HG03045 (cell line): ENCODE results near the gene CCDC3.
"Not testable (repeated sequence)": the region's sequence is repeated elsewhere in the genome, so short reads cannot be mapped to it uniquely, and the experiment has no call there.

Experiments
- ATAC-seq: cut with Tn5 transposase; IDR thresholded peaks from one replicate; pipeline ENCODE4 v1.9.1; 2021; ENCODE audit warnings: mild to moderate bottlenecking, moderate library complexity; ENCODE audit not compliant: unreplicated experiment

CCDC3 gene

DNA sequence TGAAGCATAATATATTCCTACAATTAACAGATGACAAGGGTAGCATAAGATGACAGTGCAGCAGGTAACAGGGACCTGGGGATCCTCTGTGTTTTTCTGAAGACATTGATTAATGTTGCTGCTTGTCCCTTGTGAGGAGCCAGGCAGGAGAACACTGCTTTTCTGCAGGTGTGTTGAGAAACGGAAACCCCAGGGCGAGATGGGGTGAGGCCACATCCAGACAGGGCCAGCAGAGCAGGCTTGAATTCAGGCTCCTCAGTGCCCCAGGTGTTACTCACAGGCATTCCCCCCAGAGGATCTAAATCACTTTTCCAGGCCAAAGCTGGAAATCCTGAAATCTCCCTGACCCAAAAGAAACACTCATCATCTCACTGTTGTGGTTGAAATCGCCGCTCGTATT, 105.3 kb downstream of the CCDC3 start:
- no peak for ATAC-seq

DNA sequence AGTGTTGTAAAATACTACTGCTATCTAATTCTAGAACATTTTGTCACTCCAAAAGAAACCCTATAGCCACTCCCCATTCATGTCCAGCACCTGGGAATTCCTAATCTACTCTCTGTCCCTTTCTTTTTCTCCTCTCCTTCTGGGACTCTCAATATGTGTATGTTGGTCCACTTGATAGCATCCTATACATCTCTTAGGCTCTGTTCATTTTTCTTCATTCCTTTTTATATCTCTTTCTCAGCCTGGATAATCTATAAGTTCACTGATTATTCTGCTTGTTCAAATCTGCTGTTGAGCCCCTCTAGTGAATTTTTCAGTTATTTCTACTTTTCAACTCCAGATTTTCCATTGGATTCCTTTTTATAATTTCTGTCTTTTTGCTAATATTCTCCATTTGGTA, 108.6 kb downstream of the CCDC3 start:
- no peak for ATAC-seq

DNA sequence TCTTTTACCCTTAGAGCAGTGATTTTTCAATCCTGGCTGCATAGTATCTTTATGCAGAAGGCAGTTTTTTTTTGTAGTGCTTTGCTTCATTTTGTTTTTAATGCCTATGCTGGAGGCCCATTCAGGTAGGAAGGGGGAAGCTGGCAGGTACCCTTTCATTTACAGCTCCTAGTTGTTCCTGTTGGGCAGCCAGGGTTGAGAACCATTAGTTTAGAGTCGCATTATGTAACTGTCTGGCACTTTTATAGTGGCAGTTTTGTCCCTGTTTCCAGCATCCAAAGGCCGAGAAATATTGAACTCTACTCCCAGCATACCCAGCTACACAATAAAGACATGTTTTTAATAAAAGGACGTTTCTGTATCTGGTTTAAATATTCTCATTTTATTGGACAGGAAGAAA, 110.6 kb downstream of the CCDC3 start:
- ATAC-seq: no peak

DNA sequence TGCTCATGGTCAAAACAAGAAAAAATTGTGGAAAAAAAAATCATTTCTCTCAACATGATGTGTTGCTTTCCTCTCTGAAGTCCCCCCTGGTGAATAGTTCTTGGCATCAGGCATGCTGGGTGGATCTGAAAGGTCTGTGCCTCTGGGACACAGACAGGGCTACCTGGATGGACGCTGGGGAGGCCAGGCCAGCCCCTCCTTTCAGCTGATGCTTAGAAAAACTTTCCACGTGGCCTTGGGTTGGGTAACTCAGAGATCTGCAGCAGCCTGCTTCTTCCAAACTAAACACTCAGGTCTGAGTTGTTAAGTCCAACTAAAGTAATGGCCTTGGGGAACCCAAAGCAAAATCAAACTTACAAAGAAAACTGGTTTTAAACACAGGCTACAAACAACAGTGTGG, 113.0 kb downstream of the CCDC3 start:
- ATAC-seq: no peak

DNA sequence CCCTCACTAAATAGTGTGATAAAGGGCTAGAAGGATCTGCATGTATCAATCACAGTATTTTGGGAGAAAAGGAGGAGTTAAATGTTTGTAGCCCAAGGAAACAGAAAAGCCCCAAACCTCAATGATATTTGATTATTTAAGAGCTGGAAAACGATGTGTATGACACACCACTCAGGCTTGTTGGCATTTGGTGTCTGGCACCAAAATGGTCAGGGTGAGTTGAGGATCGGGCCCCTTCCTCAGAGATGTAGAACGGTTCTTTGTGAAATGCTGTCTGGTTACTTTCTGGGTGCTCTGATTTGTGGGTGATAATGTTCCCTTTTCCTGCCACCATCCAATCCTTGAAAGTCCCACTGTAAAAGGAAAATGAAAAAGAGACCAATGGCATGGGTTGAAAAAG, 113.7 kb downstream of the CCDC3 start:
- ATAC-seq: no peak

DNA sequence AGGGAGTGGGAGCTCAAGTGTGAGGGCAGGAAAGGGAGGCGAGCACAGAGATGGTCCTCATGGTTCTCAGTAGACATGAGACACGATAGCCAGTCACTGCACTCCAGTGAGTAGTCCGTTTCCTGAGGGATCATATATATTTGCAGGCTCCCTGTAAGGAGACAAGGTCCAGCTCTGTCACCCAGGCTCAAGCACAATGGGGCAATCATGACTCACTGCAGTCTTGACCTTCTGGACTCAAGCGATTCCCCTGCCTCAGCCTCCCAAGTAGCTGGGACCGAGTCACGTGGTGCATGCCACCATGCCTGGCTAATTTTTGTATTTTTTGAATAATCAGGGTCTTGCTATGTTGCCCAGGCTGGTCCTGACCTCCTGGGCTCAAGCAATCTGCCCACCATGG, 116.7 kb downstream of the CCDC3 start:
- ATAC-seq: no peak

DNA sequence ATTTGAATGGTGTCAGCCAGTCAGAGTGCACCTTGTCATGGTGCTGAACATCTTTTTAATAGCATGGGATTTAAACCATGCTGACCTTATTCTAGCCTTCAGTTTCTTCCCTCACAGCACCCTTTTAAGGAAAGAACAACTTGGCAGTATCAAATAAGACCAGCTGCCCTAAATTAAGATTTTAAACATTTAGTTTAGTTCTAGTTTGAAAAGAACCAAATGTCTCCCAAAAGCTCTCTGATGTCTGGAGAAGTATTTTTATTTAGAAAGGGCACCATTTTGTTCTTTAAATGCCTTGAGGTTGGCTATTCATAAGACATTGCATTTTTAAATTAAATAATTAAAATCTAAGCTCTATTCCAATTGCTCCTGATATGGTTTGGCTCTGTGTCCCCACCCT, 121.1 kb downstream of the CCDC3 start:
- ATAC-seq: no peak

DNA sequence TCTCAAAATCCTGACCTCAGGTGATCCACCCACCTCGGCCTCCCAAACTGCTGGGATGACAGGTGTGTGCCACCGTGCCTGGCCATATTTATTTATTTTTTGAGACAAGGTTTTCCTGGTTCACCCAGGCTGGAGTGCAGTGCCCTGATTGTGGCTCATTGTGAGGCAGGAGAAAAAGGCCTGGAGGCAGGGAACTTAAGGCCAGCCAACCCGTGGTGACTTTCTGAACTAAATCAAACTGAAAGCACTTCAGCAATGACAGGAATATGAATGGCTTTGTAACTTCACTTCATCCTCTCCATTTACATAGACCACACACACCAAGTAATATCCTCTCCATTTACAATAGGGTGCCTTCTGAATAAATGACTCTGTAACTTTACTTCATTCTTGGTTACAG, 124.4 kb downstream of the CCDC3 start:
- no peak for ATAC-seq

DNA sequence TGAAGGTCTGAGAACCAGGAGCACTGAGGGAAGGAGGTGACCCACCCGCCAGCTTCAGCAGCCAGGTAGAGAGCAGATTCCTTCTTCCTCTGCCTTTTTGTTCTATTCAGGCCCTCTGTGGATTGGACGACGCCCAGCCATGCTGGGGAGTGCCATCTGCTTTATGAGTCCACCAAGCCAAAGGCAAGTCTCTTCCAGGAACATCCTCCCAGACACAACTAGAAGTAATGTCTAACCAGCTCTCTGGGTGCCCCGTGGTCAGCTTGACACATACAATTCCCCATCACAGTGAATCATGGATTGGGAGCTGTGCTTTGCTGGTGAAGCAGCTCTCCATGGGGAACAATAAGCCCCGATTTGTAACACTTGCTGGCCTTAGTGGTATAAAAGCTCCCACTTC, 125.2 kb downstream of the CCDC3 start:
- no peak for ATAC-seq

DNA sequence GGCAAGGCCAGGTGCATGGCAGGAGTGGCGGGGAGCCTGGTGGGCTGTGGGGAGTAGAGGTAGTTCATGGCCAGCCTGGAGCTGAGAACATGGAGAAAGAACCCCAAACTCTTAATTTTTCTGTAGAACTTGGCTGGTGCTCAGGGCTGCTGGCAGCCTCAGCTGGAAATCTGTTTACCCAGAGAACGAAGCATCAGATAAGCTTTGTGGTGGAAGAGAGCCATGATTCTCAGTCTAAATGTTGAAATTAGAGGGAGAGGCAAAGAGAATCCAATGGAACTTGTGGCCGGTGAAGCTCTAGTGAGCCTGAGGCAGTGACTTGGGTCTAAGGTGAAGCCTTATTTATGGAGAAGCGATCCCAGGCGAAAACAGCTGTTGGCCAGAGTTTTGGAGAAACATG, 126.4 kb downstream of the CCDC3 start:
- no peak for ATAC-seq

DNA sequence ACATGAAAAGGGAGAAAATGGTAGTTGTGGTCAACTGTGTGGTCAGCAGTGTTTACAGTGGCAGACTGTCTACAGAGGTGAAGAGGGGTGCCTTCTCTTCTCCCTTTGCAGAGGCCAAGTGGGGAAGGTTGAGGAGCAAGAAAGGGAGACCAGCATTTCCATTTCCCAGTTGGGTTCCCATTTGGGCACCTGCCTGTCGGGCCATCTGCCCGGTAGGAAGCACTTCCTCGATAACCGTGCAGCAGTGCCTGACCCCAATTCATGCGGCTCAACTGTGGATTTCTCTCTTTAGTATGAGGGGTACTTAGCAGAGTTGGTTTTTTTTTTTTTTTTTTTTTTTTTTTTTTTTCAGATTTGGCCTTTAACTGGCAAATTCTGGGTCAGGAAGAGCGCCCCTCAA, 127.0 kb downstream of the CCDC3 start:
- no peak for ATAC-seq

DNA sequence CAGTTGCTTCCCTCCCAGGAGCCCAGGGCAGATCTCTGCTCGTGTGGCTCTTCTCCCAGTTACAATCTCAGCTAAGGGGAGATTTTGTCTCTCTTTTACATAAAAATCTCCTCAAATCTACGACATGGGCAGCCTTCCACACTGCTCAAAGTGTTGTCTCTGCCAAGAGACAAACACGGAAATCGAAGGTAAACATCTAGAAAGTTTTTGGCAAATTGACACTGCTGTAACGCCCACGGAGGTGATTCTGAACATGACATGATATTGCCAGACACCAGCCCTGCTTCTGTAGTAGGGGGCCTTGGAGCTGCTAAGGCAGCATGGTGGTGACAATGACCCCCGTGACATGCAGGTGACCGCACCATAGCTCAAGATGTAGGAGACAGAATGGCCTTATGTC, 128.3 kb downstream of the CCDC3 start:
- no peak for ATAC-seq

DNA sequence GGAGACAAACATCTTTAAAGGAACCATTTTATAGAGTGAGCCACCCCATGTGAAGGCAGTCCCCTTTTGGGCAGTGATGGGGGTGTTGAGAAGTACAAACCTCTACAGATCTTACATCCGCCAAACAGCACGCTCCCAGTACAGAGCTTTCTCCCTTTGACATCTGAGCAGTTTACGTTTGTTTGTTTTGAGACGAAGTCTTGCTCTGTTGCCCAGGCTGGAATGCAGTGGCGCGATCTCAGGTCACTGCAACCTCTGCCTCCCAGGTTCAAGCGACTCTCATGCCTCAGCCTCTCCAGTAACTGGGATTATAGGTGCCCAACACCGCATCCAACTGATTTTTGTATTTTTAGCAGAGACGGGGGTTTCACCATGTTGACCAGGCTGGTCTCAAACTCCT, 128.9 kb downstream of the CCDC3 start:
- ATAC-seq: no peak

DNA sequence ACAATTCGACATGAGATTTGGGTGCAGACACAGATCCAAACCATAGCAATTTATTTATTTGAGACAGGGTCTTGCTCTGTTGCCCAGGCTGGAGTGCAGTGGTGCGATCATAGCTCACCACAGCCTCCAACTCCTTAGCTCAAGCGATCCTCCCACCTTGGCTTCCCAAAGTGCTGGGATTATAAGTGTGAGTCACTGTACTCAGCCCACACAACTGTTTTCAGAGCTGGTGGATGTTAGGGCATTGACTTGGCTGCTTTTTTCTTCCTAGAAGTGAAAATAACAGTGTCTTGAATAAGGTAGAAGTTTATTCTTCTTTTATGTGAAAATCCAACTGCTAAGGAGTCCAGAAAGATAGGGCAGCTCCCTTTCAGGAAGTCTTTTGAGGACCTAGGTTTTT, 132.1 kb downstream of the CCDC3 start:
- no peak for ATAC-seq

DNA sequence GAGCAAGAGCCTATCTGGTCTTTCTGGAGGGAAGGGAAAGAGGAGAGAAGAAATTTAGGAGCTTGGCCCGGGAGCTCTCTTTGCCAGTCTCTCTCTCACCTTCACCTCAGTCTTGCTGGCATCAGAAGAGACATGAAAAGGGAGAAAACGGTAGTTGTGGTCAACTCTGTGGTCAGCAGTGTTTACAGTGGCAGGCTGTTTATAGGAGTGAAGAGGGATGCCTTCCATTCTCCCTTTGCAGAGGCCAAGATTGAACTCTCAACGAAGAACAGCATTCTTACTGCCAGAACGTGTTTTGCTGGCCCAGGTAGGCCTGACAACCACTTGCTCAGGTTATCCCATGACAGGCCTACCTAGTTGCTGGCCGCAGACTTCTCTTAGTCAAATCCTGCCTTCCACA, 133.3 kb downstream of the CCDC3 start:
- ATAC-seq: no peak

DNA sequence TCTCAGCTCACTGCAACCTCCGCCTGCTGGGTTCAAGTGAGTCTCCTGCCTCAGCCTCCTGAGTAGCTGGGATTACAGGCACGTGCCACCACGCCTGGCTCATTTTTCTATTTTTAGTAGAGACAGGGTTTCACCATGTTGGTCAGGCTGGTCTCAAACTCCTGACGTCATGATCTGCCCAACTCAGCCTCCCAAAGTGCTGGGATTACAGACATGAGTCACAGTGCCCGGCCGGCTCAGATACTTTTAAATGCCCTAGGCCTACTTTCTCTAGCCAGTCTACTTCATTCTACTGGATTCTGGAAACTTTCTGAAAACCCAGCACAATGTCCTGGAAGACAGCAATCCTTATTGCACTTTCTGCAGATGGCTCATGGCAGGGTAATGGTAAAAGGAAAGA, 136.0 kb downstream of the CCDC3 start:
- ATAC-seq: not testable (repeated sequence)

DNA sequence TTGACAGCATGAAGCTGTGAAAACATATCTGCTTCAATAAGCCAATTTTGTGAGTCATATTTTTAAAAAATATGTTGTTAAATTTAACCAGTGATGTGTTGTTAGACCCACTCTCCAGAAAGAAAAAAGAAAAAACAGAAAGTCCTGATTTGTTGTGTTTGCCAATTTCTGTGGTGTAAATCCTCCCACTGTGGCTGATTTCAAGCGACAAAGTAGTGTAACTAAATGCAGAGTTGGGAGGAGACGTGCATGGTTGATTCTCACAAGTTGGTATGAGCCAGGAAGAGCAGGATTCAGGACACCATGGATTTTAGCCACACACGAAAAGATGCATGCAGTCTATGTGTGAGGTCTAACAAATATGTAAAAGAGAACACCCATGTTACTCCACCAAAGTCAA, 139.1 kb downstream of the CCDC3 start:
- no peak for ATAC-seq

DNA sequence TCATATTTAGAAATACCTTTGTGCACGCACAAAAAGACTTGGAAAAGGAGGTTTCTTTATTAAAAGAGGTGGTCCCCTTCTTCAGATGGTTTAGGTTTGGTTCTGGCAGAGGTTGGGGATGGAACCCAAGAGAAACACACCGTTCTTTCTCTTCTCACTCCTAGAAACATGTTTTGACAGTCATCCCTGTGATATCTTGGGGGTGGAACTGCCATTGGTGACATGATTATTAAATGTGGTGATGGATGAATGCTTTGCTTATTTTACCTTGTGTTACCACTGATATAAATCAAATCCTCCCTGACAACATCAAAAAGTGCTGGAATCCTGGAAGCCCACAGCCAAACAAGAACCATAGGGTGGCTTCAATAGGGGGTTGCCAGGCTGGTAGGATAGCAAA, 146.5 kb downstream of the CCDC3 start:
- no peak for ATAC-seq

DNA sequence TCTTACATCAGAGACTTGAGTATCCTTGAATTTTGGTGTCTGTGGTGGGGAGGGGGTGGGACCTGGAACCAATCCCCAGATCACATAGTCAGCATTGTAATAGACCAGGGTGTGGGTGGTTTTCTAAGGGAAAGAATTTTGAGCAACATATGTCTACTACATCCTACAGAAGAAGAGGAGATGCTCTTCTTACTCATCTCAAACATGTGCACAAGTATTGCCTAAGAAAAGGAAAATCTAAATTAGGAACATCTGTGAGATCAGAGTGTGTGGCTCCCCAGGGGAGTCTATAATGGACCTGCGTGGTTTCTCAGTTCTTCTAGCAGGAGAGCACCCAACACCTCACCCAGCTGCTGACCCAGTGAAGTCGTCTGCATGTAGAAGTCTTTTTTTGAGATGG, 148.8 kb downstream of the CCDC3 start:
- ATAC-seq: no peak

DNA sequence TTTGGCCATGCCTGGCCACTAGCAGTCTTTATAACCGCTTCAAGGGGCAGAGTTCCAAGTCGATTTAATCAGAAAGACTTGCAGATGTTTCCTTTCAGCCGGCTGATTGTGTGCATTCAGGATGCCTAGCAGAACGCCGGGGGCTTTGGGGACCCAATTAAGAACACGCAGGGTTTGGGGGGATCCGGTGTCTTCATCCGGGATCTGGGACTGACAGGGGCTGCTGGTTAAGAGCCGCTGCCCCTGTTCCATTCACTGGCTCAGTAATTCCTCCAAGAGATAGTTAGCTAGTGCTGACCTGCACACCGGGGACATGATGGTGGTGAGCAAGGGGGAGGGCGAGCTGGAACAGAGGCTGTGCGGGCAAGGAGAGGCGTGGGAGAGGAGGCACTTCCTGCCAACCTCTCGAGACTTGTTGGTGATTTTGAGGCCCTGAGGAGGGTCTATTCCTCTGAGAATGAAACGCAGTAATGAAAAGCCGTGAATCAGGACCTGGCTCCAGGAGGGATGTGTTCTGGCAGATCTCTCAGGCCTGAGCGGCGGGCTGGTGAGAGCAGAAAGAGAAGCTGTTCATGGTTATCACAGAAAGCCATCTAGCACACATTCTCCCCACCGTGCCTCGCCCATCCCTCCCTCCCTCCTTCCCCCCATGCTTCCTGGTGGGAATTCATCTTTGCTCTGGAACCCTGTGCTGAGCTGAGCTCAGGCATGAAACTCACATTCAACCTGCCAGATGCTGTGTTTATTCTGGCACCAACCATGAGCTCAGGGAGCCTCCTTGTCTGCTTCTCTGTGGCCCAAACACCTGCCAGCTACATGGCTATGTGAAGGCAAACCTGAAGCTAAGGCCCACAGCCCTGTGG, 152.0 kb downstream of the CCDC3 start:
- ATAC-seq: no peak

DNA sequence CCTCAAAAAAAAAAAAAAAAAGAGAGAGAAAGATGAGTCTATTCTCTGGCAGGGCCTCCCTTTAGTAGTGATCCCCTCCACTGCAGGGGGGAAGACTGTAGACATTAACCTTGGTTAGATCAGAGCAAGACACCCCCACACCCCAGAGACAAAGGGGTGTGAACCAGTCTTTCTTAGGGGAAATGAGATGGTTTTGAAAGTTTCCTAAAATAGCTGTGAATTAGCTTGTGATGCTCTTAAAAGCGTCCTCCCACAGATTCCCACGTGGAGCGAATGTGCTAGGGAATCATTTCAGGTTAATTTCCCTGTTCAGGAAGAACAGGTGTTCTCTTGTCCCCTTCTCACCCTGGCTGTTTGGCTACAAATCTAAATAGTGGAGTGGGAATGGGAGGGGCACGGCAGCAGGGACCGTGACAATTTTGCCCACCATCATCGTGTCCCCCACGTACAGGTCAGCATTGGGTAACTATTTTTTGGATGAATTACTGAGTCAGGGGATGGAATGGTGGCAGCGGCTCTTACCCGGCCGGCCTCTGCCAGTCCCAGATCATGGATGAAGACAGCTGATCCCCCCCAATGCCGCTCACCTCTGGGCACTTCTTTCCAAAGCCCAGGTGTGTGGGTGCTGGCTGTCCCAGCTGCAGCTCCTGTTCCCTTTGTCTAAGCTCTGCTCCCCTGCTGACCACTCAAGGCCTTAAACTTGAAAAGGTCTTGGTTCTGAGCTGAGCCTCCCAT, 152.9 kb downstream of the CCDC3 start:
- ATAC-seq: no peak

DNA sequence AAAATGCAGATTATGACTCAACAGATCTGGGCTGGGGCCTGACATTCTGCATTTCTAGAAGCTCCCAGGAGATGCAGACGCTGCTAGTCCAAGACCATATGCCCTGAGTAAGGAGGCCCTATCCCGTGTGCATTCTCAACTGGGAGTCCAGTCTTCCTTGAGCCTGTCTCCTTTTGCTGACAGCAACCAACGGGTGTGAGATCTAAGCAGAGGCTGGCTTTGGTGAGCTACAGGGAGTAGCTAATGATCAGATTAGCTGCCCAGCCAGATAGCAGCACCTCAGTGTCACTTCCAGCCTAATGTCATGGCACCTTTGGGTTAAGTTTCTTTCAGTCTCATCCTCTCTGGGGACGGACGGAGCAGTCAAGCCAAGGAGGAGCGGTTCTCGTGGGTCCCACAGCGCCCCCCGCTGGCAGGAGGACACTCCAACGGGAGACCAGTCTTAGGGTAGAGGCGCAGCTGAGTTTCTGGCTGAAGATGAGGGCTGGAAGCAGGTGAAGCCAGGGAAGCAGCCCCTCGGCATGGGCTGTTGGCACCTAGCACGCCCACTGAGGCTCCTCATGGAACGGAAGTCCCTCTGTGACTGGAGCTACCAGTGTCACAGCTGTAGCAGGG, 154.0 kb downstream of the CCDC3 start:
- ATAC-seq: no peak
